HG03159 (cell line): ENCODE results near the gene ZNF543.

Experiments used
- ATAC-seq: cut with Tn5 transposase; IDR thresholded peaks from one replicate; pipeline ENCODE4 v1.9.1; 2021; ENCODE audit warnings: mild to moderate bottlenecking, moderate library complexity; ENCODE audit not compliant: unreplicated experiment

The ZNF543 gene

DNA sequence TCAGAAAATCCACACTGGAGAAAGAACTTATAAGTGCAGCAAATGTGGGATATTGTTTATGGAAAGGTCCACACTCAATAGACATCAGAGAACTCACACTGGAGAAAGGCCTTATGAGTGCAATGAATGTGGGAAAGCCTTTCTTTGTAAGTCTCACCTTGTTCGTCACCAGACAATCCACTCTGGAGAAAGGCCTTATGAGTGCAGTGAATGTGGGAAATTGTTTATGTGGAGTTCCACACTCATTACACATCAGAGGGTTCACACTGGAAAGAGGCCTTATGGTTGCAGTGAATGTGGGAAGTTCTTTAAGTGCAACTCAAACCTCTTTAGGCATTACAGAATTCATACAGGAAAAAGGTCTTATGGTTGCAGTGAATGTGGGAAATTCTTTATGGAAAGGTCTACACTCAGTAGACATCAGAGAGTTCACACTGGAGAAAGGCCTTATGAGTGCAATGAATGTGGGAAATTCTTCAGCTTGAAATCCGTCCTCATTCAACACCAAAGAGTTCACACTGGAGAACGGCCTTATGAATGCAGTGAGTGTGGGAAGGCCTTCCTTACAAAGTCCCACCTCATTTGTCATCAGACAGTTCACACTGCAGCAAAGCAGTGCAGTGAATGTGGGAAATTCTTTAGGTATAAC, 57.4 kb downstream of the ZNF543 start:
- no peak for ATAC-seq
